ENCODE results near the gene HARS1.

DNA sequence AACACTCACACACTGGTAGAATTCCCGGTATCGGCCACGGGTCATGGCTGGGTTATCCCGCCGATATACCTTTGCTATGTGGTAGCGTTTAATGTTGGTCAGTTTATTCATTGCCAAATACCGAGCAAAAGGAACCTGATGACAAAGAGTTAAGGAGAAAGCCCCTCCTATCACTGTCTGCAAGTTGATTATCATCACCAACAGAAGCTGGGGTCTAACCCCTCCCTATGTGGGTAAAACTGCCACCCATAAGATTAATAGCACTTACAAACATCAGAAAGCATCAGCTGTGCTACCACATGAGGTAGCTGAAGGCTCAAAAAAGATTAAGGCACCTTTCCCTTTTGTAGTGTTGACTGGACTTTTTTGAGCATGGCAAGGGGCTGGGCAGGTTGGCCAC is 12.2 kb downstream of the HARS1 start:
- TF ChIP-seq POLR2A (IDR thresholded peaks at IDR 0.05) = no peak
- no peak for TF ChIP-seq POLR2AphosphoS5 (IDR thresholded peaks at IDR 0.05)
- TF ChIP-seq, protein P1, sequence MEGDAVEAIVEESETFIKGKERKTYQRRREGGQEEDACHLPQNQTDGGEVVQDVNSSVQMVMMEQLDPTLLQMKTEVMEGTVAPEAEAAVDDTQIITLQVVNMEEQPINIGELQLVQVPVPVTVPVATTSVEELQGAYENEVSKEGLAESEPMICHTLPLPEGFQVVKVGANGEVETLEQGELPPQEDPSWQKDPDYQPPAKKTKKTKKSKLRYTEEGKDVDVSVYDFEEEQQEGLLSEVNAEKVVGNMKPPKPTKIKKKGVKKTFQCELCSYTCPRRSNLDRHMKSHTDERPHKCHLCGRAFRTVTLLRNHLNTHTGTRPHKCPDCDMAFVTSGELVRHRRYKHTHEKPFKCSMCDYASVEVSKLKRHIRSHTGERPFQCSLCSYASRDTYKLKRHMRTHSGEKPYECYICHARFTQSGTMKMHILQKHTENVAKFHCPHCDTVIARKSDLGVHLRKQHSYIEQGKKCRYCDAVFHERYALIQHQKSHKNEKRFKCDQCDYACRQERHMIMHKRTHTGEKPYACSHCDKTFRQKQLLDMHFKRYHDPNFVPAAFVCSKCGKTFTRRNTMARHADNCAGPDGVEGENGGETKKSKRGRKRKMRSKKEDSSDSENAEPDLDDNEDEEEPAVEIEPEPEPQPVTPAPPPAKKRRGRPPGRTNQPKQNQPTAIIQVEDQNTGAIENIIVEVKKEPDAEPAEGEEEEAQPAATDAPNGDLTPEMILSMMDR (IDR thresholded peaks at IDR 0.05 in 8 of 11, conservative IDR thresholded peaks at IDR 0.05 in 3 of 11) = no peak

Data from spleen (tissue), 7 donors.